ENCODE data around the gene GARNL3. TPM values are rescaled to one million over a fixed set of nuclear protein-coding genes. Genes with fewer than 3 reads are reported as not detected.

The GARNL3 gene
- total RNA-seq, 2 experiments from 2014 or later, result 1.6 to 2.0 TPM

DNA sequence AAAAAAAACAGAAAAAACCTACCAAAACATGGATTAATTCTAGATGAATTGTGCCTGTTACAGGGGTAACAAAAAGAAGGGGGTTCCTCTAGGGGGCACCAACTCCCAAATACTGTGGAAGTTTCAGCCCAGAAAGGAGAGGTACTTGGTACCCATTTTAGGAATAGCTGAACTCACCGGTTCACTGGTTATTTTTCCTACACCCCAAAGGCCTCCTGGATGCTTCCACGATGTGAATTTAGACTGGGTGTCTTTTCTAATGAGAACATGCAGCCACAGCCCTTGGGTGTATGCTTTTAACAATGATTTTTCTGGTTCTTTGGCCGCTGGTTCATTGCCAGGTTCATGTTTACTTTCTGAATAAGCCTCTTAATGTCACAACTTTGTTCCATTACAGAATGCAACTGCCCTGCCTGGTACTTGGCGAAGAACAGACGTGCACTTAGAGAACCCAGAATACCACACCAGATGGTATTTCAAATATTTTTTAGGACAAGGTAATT is 46.7 kb downstream of the GARNL3 start:
- H3K36me3 Mint-ChIP-seq (ENCODE audit: low read depth), result no peaks in the 10 kb centered on the region
- CTCF ChIA-PET, result interaction anchor here (0.7 kb wide), 1 partner anchor 17 kb away, joined by 3 read pairs; no protein-coding TSS in a partner anchor
- DNase-seq, result peak; percentile 56
- H3K27ac Mint-ChIP-seq, result no peak overlapping the region
- peaks cover 21% of the 10 kb centered on the region for H3K27me3 Mint-ChIP-seq
- POLR2A ChIA-PET, result no interaction called here
- no peaks in the 10 kb centered on the region for H3K4me1 Mint-ChIP-seq
- no peak overlapping the region for H3K4me3 Mint-ChIP-seq
- no peaks in the 10 kb centered on the region for H3K9me3 Mint-ChIP-seq

DNA sequence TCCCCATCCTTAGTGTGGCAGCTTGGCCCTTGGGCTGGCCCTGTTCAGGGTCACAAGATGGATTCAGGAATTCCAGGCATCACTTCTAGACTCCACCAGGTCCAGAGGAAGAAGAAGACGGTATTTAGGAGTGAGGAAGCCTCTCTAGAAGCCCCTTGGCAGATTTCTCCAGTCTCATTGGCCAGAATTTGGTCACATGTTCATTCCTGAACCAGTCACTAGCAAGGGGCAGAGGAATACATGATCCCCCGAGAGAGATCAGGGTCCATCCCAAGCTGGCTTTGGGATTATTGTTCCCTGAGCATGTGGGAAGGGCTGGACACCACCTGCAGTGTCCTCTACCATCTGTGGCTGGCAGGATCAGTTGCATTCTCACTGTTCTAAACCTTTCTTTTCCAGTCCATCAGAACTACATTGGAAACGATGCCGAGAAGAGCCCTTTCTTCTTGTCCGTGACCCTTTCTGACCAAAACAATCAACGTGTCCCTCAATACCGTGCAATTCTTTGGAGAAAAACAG is 48.5 kb downstream of the GARNL3 start:
- DNase-seq, result no peak
- H3K36me3 Mint-ChIP-seq (ENCODE audit: low read depth), result no peaks in the 10 kb centered on the region
- peaks cover 20% of the 10 kb centered on the region for H3K27me3 Mint-ChIP-seq
- POLR2A ChIA-PET, result no interaction called here
- H3K4me1 Mint-ChIP-seq, result no peaks in the 10 kb centered on the region
- no peak overlapping the region for H3K4me3 Mint-ChIP-seq
- CTCF ChIA-PET, result no interaction called here
- no peak overlapping the region for H3K27ac Mint-ChIP-seq
- H3K9me3 Mint-ChIP-seq, result no peaks in the 10 kb centered on the region

DNA sequence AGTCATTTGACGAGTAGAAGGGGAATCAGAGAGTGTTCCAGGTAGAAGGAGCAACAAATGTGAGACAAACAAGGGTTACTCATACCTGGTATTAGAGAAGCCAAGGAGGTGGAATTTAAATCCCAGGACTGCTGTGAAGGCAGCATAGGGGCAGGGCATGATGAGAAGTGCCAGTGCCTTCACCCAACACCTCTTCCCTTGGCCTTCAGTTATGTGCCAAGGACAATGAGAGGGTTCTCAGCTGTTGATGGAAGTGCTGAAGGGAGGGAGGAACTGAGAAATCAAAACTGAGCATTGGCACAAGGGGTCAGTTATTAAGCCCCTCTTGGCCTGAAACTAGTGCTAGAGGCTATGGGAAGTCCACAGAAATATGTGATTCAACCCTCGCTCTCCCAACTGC is 50.3 kb downstream of the GARNL3 start:
- ChIA-PET POLR2A (no interaction called here), CTCF (interaction anchor here (0.6 to 1.6 kb wide), 2 partner anchors 16 to 36 kb away, joined by 3 to 4 read pairs; no protein-coding TSS in a partner anchor)
- no peak for DNase-seq
- H3K27ac Mint-ChIP-seq, result no peak overlapping the region
- H3K36me3 Mint-ChIP-seq (ENCODE audit: low read depth), result no peaks in the 10 kb centered on the region
- no peaks in the 10 kb centered on the region for H3K9me3 Mint-ChIP-seq
- H3K27me3 Mint-ChIP-seq, result peaks cover 12% of the 10 kb centered on the region
- H3K4me1 Mint-ChIP-seq, result no peaks in the 10 kb centered on the region
- no peak overlapping the region for H3K4me3 Mint-ChIP-seq

DNA sequence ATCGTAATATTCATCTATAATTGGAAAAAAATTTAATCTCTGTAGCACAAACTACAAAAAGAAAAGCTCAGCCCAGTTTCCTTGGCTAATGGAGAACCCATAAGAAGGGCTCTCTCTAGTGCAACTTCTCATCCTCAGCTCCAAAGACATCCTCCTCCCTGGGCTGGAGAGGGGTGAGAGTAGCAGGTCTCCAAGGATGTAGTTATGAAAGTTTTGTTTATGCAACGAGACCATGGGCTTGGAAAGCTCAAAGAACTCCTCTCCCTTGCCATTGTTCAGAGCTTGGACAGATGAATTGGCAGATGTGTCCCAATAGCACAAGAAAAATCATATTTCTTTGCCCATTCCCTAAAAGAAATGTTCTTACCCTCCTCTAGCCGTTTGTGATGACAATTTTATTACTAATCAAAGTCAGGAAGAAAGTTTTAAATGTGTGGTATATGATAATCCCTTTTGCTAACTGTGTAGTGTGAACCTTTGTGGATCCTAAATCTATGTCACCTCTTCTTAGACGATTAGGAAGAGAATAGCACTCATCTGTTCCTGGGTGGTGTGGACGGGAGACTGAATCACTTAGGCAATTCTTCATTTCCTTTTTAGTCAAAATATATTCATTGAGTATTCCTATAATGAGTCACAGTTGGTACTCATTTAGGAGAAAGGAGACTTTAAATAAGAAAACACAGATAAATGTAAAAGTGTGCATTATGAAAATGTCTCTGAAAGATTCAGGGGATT is 52.2 kb downstream of the GARNL3 start:
- POLR2A ChIA-PET, result no interaction called here
- H3K9me3 Mint-ChIP-seq, result no peaks in the 10 kb centered on the region
- DNase-seq, result no peak
- H3K4me3 Mint-ChIP-seq, result no peak overlapping the region
- peaks cover 14% of the 10 kb centered on the region for H3K27me3 Mint-ChIP-seq
- CTCF ChIA-PET, result interaction anchor here (0.6 to 0.7 kb wide), 2 partner anchors 41 to 152 kb away, joined by 3 read pairs; no protein-coding TSS in a partner anchor
- H3K27ac Mint-ChIP-seq, result no peak overlapping the region
- no peaks in the 10 kb centered on the region for H3K4me1 Mint-ChIP-seq
- no peaks in the 10 kb centered on the region for H3K36me3 Mint-ChIP-seq (ENCODE audit: low read depth)

DNA sequence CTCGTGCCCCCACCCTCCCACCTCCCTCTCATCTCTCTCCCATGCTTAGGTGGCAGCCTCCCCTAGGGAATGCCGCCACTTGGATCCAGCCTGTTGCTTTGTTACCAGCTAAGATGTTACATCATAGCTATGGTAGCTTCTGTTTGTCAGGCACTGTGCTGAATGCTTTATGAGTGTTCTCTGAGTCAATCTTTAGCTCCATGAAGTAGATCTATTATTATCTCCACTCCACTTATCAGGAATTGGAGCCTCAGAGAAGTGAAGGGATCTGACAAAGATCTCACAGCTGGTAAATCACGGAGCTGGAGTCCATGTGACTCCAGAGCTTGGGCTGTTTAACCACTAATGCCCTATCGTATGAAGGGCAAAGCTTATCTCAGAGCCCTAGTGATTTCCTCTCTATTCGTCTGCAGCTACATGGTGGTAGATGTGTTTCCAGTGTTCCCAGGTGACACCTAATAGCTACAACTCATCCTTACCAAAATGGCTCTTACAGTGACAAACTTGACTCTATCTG is 54.1 kb downstream of the GARNL3 start:
- Mint-ChIP-seq H3K9me3 (no peaks in the 10 kb centered on the region), H3K27ac (no peak overlapping the region), H3K4me3 (no peak overlapping the region), H3K27me3 (peaks cover 20% of the 10 kb centered on the region), H3K4me1 (no peaks in the 10 kb centered on the region), H3K36me3 (ENCODE audit: low read depth) (no peaks in the 10 kb centered on the region)
- ChIA-PET CTCF (interaction anchor here (0.6 to 1.3 kb wide), 4 partner anchors 10 to 32 kb away, joined by 3 read pairs; no protein-coding TSS in a partner anchor), POLR2A (no interaction called here)
- DNase-seq, result no peak

DNA sequence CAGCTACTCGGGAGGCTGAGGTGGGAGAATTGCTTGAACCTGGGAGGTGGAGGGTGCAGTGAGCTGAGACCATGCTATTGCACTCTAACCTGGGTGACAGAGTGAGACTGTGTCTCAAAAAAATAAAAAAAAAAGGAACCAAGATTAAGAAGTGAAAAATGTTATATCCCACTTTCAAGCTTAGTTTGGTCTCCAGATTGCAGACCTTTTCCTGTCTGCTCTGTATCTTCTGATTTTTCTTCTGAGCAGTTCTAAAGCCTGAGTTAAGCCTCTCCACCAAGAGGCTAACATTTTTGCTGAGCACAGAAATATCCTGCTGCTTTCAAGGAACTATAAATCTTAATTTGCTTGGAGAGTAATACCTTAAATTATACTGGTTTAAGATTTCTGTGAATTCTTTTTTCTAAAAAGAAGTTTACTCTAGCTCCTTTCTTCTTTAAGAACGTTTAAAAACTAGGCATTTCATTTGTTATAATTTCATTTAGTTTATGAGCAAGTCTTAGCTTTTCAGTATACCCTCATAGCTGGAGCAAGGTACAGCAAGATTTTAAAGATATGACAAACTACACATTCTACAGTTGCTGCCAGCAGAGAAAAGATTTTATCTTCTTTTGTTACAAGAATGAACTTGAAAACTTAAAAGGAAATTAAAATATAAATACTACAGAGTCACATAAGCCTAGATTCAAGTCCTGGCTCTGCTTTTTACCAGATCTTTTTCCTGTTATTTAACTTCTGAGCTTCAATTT is 55.0 kb downstream of the GARNL3 start:
- POLR2A ChIA-PET, result no interaction called here
- Mint-ChIP-seq H3K27me3 (peaks cover 21% of the 10 kb centered on the region), H3K36me3 (ENCODE audit: low read depth) (no peaks in the 10 kb centered on the region), H3K4me1 (no peaks in the 10 kb centered on the region), H3K4me3 (no peak overlapping the region), H3K9me3 (no peaks in the 10 kb centered on the region), H3K27ac (no peak overlapping the region)
- CTCF ChIA-PET, result interaction anchor here (0.6 to 1.2 kb wide), 4 partner anchors 9 to 1887 kb away, joined by 3 to 4 read pairs (median 3); no protein-coding TSS in a partner anchor
- no peak for DNase-seq

DNA sequence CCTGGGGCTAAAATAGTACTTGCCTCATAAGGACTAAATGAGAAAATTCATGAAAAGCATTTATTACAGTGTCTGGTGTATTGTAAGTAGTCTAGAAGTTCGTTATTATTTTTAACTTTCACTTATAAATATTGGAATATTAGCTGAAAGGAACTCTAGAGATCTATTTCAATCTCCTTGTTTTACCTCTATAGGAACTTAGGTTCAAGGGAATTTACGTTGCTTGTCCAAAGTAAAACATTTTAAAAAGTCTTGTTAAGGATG is 55.5 kb downstream of the GARNL3 start:
- H3K9me3 Mint-ChIP-seq, result no peaks in the 10 kb centered on the region
- peaks cover 23% of the 10 kb centered on the region for H3K27me3 Mint-ChIP-seq
- no peaks in the 10 kb centered on the region for H3K4me1 Mint-ChIP-seq
- H3K36me3 Mint-ChIP-seq (ENCODE audit: low read depth), result no peaks in the 10 kb centered on the region
- ChIA-PET CTCF (interaction anchor here (1.1 to 1.4 kb wide), 2 partner anchors 8 to 12 kb away, joined by 3 read pairs; no protein-coding TSS in a partner anchor), POLR2A (no interaction called here)
- H3K27ac Mint-ChIP-seq, result no peak overlapping the region
- no peak overlapping the region for H3K4me3 Mint-ChIP-seq
- DNase-seq, result no peak

DNA sequence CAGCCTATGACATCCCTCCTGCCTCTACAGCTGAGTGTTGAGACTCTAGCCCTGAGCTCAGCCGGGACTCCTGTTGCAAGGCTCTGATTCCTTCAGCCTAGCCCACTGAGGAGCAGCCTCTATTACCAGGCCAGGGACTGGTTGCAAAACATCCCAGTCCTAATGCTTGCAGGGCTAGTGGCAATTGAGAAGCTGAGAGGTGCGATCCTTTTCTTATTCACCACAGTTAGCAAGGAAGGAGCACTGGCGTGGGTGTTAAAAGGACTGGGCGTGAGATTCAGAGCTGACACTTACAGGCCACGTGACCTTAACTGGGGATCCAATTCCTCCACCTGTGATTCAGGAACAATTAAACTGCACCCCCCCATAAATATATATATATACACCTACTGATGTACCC is 58.8 kb downstream of the GARNL3 start:
- CTCF ChIA-PET, result no interaction called here
- Mint-ChIP-seq H3K27ac (no peak overlapping the region), H3K4me3 (no peak overlapping the region), H3K36me3 (ENCODE audit: low read depth) (no peaks in the 10 kb centered on the region), H3K27me3 (peaks cover 23% of the 10 kb centered on the region), H3K4me1 (no peaks in the 10 kb centered on the region), H3K9me3 (no peaks in the 10 kb centered on the region)
- POLR2A ChIA-PET, result no interaction called here
- DNase-seq, result no peak

DNA sequence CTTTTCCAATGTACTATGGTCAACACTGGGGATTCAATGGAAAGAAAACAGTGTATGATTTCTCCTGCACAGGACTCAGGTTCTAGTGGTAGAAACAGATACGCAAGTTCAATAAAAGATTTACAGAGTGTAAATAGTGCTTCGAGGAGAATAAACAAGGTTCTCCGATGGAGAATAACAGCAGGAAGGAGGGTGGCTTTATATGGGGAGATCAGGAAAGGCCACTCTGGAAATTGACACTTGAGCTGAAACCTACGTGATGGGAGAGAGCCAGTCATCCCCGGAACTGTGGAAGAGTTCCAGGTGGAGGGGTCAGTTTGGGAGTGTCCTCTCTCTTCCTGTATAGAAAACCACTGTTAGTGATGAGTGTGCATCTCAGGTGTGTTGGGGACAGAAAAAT is 65.9 kb downstream of the GARNL3 start:
- ChIA-PET CTCF (no interaction called here), POLR2A (no interaction called here)
- DNase-seq, result no peak
- peaks cover 22% of the 10 kb centered on the region for H3K27me3 Mint-ChIP-seq
- H3K27ac Mint-ChIP-seq, result no peak overlapping the region
- H3K9me3 Mint-ChIP-seq, result no peaks in the 10 kb centered on the region
- no peaks in the 10 kb centered on the region for H3K36me3 Mint-ChIP-seq (ENCODE audit: low read depth)
- no peak overlapping the region for H3K4me3 Mint-ChIP-seq
- H3K4me1 Mint-ChIP-seq, result no peaks in the 10 kb centered on the region

DNA sequence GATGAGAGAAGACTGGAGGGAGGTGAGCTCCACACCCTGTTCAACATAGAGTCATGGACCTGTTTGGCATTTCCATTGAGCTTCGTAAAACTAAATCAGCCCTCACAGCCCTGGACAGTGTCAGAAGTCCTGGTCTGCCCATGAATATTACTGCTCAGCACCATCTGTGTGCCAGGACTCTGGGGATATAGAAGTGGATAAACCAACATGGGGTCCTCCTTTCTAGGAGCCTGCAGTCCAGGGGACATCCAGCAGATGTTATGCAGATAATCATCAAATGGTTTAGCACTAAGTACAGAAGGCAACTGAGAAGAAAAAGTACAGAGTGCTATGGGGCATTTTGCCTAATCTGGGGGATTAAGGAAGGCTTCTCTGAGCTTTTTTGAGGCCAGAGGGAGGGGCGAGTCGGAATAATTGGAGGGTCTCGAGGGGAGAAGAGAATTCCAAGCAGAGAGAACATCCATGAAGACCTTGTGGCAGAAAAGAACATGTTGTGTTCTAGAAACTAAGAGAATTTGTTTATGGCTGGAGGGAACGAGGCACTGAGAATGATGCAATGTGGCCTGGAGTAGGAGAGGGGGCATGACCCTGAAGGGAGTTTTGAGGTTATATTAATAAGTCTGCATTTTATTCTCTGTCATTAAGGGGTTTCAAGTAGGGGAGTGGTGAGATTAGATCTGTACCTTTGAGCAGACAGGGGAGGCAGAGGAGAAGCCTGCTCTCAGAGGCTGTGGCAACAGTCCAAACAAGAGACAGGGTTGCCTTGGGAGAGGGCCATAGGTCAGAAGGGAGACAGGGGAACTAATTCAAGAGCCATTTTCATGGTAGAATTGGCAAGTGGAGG is 68.9 kb downstream of the GARNL3 start:
- H3K4me1 Mint-ChIP-seq, result no peaks in the 10 kb centered on the region
- no peaks in the 10 kb centered on the region for H3K36me3 Mint-ChIP-seq (ENCODE audit: low read depth)
- ChIA-PET CTCF (interaction anchor here (0.8 to 1.4 kb wide), 2 partner anchors 59 to 103 kb away, joined by 3 to 5 read pairs; no protein-coding TSS in a partner anchor), POLR2A (no interaction called here)
- no peak for DNase-seq
- no peaks in the 10 kb centered on the region for H3K9me3 Mint-ChIP-seq
- peaks cover 17% of the 10 kb centered on the region for H3K27me3 Mint-ChIP-seq
- no peak overlapping the region for H3K27ac Mint-ChIP-seq
- H3K4me3 Mint-ChIP-seq, result no peak overlapping the region

DNA sequence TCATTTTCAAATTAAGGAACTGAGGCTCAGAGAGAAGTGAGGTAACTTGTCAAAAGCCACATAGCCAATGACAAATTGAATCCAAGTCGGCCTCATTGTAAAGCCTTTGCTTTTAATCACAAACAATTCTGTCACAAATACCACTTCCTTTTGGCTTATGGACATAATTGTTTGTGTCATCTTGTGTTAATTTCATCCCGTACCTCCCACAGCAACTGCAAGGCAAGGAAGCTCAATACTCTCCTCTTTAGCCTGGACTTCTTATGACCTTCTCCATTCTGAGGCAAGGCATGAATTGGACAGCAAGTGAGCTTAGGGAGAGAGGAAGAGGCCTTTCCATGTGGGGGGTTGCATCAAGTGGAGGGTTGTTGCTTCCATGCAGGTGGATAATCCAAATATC is 70.2 kb downstream of the GARNL3 start:
- ChIA-PET CTCF (no interaction called here), POLR2A (no interaction called here)
- no peaks in the 10 kb centered on the region for H3K4me1 Mint-ChIP-seq
- H3K27me3 Mint-ChIP-seq, result peaks cover 15% of the 10 kb centered on the region
- H3K27ac Mint-ChIP-seq, result no peak overlapping the region
- no peak for DNase-seq
- H3K36me3 Mint-ChIP-seq (ENCODE audit: low read depth), result no peaks in the 10 kb centered on the region
- H3K4me3 Mint-ChIP-seq, result no peak overlapping the region
- H3K9me3 Mint-ChIP-seq, result no peaks in the 10 kb centered on the region

DNA sequence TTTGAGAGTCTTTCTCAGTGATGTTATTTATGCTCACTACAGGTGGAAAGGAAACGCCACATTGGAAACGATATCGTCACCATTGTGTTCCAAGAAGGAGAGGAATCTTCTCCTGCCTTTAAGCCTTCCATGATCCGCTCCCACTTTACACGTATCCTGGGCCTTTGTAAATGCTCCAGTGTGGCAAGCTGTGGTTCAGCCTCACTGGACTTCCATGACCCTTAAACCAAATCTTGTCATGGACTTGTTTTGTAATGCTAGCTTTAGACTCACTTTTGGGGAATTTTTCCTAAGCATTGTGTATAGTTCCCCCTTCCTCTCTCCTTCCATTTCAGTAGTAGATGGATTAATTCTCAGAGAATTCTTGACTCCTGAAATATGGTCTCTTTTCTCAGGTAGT is 71.5 kb downstream of the GARNL3 start:
- POLR2A ChIA-PET, result no interaction called here
- no peak for DNase-seq
- H3K4me1 Mint-ChIP-seq, result no peaks in the 10 kb centered on the region

More for the DNA sequence above, 71.5 kb downstream of the GARNL3 start:
- H3K9me3 Mint-ChIP-seq, result no peaks in the 10 kb centered on the region
- H3K4me3 Mint-ChIP-seq, result no peak overlapping the region
- H3K27me3 Mint-ChIP-seq, result peaks cover 16% of the 10 kb centered on the region
- H3K27ac Mint-ChIP-seq, result no peak overlapping the region
- no peaks in the 10 kb centered on the region for H3K36me3 Mint-ChIP-seq (ENCODE audit: low read depth)
- CTCF ChIA-PET, result no interaction called here

Data from activated CD4-positive, alpha-beta T cell treated with anti-CD3 and anti-CD28 coated beads, Interleukin-2, amount 10 ng/mL, durations not matched to agents 7 days and 5 days (primary cell).